ENCODE data around the gene NSUN6. TPM values are rescaled to one million over a fixed set of nuclear protein-coding genes. Genes with fewer than 3 reads are reported as not detected.

Gene NSUN6
- total and polyA plus RNA-seq, 4 donors: 4.1 to 13.5 (median 10.5) TPM

GRCh38 chr10:18684416-18684815, 33.0 kb upstream of the NSUN6 start:
- ATAC-seq (ENCODE audit: low FRiP score): no peak
- no peak for DNase-seq
- Histone ChIP-seq H3K4me3 (ENCODE audit: low read length in 2 of 2) (no peak overlapping the region), H3K9me3 (ENCODE audit: control insufficient read depth, low read length) (no peaks in the 10 kb centered on the region), H3K27me3 (ENCODE audit: control insufficient read depth in 1 of 2, insufficient read depth in 2 of 2, low read length in 1 of 2) (no peaks in the 10 kb centered on the region), H3K36me3 (ENCODE audit: control insufficient read depth in 1 of 2, insufficient read depth in 2 of 2, low read length in 1 of 2) (peaks cover 0 to 4% of the 10 kb centered on the region in 2 donors), H3K27ac (ENCODE audit: low read depth in 1 of 2, low read length in 2 of 2) (no peak overlapping the region), H3K4me1 (ENCODE audit: control insufficient read depth in 1 of 2, insufficient read depth in 2 of 2, low read length in 2 of 2) (peaks cover 0 to 2% of the 10 kb centered on the region in 2 donors)
- intact Hi-C loops (cut with DNase I): no loop called here
- WGBS, 2 donors: 38 to 46% methylated on average over 1 of the region's 1 CpG

DNA sequence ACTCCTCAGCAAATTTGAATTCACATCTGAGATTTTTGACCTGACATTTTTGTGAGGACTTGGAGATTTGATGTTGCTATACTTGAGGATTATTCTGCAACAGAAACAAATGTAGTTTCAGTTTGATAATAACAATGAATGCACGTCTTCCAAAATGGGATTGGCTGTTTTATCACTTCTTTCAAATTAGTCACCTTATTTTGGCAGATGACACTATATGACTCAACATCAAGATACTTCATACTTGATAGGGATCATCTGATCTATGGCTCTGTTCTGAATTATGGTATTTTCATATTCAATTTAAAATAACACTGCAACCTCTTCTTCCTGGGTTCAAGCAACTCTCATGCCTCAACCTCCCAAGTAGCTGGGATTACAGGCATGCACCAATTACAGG, 32.0 kb upstream of the NSUN6 start:
- Histone ChIP-seq H3K9me3 (ENCODE audit: control insufficient read depth, low read length) (no peaks in the 10 kb centered on the region), H3K4me3 (ENCODE audit: low read length in 2 of 2) (no peak overlapping the region), H3K27me3 (ENCODE audit: control insufficient read depth in 1 of 2, insufficient read depth in 2 of 2, low read length in 1 of 2) (no peaks in the 10 kb centered on the region), H3K4me1 (ENCODE audit: control insufficient read depth in 1 of 2, insufficient read depth in 2 of 2, low read length in 2 of 2) (peaks cover 0 to 2% of the 10 kb centered on the region in 2 donors), H3K27ac (ENCODE audit: low read depth in 1 of 2, low read length in 2 of 2) (no peak overlapping the region), H3K36me3 (ENCODE audit: control insufficient read depth in 1 of 2, insufficient read depth in 2 of 2, low read length in 1 of 2) (peaks cover 0 to 4% of the 10 kb centered on the region in 2 donors)
- WGBS, 2 donors: 56 to 57% methylated on average over 1 of the region's 1 CpG
- intact Hi-C loops (cut with DNase I): no loop called here
- DNase-seq (no peak), ATAC-seq (ENCODE audit: low FRiP score) (no peak)

DNA sequence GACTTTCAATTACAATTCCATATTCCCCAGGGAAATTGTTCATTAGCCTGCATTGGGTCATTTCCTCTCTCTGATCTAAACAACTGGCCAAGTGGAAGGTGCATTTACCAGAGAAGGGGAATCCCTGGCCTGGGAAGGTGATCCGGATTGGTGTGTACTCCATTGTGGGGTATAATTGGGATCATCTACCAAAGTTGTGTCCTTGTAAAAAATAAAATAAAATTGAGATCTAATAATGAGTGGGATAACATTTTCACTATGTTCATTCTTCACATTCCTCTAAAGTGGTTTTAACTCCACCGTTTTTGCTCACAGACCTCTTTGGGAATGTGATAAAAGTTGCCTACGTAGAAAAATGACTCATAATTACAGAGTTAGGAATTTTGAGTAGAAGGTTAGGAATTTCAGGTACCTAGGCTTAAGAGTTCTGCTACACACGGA, 30.6 kb upstream of the NSUN6 start:
- Histone ChIP-seq H3K9me3 (ENCODE audit: control insufficient read depth, low read length) (no peaks in the 10 kb centered on the region), H3K4me3 (ENCODE audit: low read length in 2 of 2) (no peak overlapping the region), H3K27me3 (ENCODE audit: control insufficient read depth in 1 of 2, insufficient read depth in 2 of 2, low read length in 1 of 2) (no peaks in the 10 kb centered on the region), H3K36me3 (ENCODE audit: control insufficient read depth in 1 of 2, insufficient read depth in 2 of 2, low read length in 1 of 2) (peaks cover 0 to 4% of the 10 kb centered on the region in 2 donors), H3K4me1 (ENCODE audit: control insufficient read depth in 1 of 2, insufficient read depth in 2 of 2, low read length in 2 of 2) (peaks cover 0 to 2% of the 10 kb centered on the region in 2 donors), H3K27ac (ENCODE audit: low read depth in 1 of 2, low read length in 2 of 2) (no peak overlapping the region)
- no peak for ATAC-seq (ENCODE audit: low FRiP score)
- DNase-seq: no peak
- intact Hi-C loops (cut with DNase I): no loop called here
- WGBS, 2 donors: 37 to 38% methylated on average over 4 of the region's 4 CpGs

DNA sequence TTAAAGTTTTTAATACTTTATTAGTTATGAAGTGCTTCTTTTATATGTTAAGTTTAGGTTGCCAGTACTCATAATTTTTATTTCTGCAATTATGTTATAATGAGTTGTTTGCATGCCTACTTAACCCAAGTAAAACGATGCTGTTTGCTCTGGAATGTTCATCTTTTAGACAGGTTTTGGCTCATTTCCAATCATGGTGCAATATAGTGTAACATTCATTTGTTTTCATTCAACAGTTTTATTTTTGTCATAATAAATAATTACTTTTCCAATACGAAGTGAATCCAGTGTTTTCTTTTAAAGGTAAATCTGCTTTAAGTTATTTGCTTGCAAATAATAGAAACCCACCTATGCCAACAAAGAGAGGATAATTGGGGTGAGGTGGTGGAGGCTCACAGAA, 30.0 kb upstream of the NSUN6 start:
- intact Hi-C loops (cut with DNase I): no loop called here
- no peak for DNase-seq

GRCh38 chr10:18680754-18681153, 29.4 kb upstream of the NSUN6 start:
- H3K4me1 ChIP-seq (ENCODE audit: control insufficient read depth in 1 of 2, insufficient read depth in 2 of 2, low read length in 2 of 2): peaks cover 0 to 2% of the 10 kb centered on the region in 2 donors
- 89 to 95% methylated on average over 3 of the region's 3 CpGs for WGBS, 2 donors
- no peak overlapping the region for H3K4me3 ChIP-seq (ENCODE audit: low read length in 2 of 2)
- no peaks in the 10 kb centered on the region for H3K27me3 ChIP-seq (ENCODE audit: control insufficient read depth in 1 of 2, insufficient read depth in 2 of 2, low read length in 1 of 2)
- ATAC-seq (ENCODE audit: low FRiP score) (no peak), DNase-seq (no peak)
- H3K27ac ChIP-seq (ENCODE audit: low read depth in 1 of 2, low read length in 2 of 2): no peak overlapping the region
- H3K36me3 ChIP-seq (ENCODE audit: control insufficient read depth in 1 of 2, insufficient read depth in 2 of 2, low read length in 1 of 2): peaks cover 0 to 4% of the 10 kb centered on the region in 2 donors
- no peaks in the 10 kb centered on the region for H3K9me3 ChIP-seq (ENCODE audit: control insufficient read depth, low read length)
- intact Hi-C loops (cut with DNase I): no loop called here

More for the DNA sequence above, 30.0 kb upstream of the NSUN6 start:
- no peaks in the 10 kb centered on the region for H3K9me3 ChIP-seq (ENCODE audit: control insufficient read depth, low read length)
- no peak overlapping the region for H3K27ac ChIP-seq (ENCODE audit: low read depth in 1 of 2, low read length in 2 of 2)
- H3K4me1 ChIP-seq (ENCODE audit: control insufficient read depth in 1 of 2, insufficient read depth in 2 of 2, low read length in 2 of 2): peaks cover 0 to 2% of the 10 kb centered on the region in 2 donors
- no peak overlapping the region for H3K4me3 ChIP-seq (ENCODE audit: low read length in 2 of 2)
- 5 to 8% methylated on average over 2 of the region's 2 CpGs for WGBS, 2 donors
- no peaks in the 10 kb centered on the region for H3K27me3 ChIP-seq (ENCODE audit: control insufficient read depth in 1 of 2, insufficient read depth in 2 of 2, low read length in 1 of 2)
- H3K36me3 ChIP-seq (ENCODE audit: control insufficient read depth in 1 of 2, insufficient read depth in 2 of 2, low read length in 1 of 2): peaks cover 0 to 4% of the 10 kb centered on the region in 2 donors
- no peak for ATAC-seq (ENCODE audit: low FRiP score)

- Histone ChIP-seq H3K27ac (ENCODE audit: low read depth in 1 of 2, low read length in 2 of 2) (no peak overlapping the region), H3K4me1 (ENCODE audit: control insufficient read depth in 1 of 2, insufficient read depth in 2 of 2, low read length in 2 of 2) (no peaks in the 10 kb centered on the region), H3K9me3 (ENCODE audit: control insufficient read depth, low read length) (no peaks in the 10 kb centered on the region), H3K4me3 (ENCODE audit: low read length in 2 of 2) (no peak overlapping the region), H3K36me3 (ENCODE audit: control insufficient read depth in 1 of 2, insufficient read depth in 2 of 2, low read length in 1 of 2) (peaks cover 0 to 2% of the 10 kb centered on the region in 2 donors), H3K27me3 (ENCODE audit: control insufficient read depth in 1 of 2, insufficient read depth in 2 of 2, low read length in 1 of 2) (no peaks in the 10 kb centered on the region)
- 89% methylated on average over 4 of the region's 4 CpGs for WGBS, 2 donors
- DNase-seq (no peak), ATAC-seq (ENCODE audit: low FRiP score) (no peak)
- intact Hi-C loops (cut with DNase I): no loop called here
These were observed 23.9 kb upstream of the NSUN6 start for GRCh38 chr10:18675086-18675801.

DNA sequence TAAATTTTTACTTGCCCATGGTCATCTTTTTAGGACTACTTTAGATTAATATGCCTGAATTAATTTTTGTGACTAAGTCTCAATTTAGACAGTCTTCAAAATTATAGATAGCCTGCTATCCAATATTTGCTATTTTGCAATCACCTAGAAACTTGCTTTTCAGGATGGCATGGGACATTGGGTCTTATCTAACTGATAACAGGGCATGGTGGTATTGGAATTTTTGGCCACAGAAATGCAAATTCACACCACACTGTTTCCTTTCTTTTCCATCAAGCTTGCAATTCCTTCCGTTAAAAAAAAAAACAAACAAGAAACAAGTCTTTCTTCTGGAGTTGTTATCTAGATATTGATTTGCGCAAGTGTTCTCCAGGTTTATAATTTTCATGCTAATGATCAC, 16.6 kb upstream of the NSUN6 start:
- DNase-seq (no peak), ATAC-seq (ENCODE audit: low FRiP score) (no peak)
- Histone ChIP-seq H3K4me1 (ENCODE audit: control insufficient read depth in 1 of 2, insufficient read depth in 2 of 2, low read length in 2 of 2) (peaks cover 0 to 2% of the 10 kb centered on the region in 2 donors), H3K36me3 (ENCODE audit: control insufficient read depth in 1 of 2, insufficient read depth in 2 of 2, low read length in 1 of 2) (peaks cover 0 to 2% of the 10 kb centered on the region in 2 donors), H3K27me3 (ENCODE audit: control insufficient read depth in 1 of 2, insufficient read depth in 2 of 2, low read length in 1 of 2) (no peaks in the 10 kb centered on the region), H3K4me3 (ENCODE audit: low read length in 2 of 2) (no peak overlapping the region), H3K9me3 (ENCODE audit: control insufficient read depth, low read length) (no peaks in the 10 kb centered on the region), H3K27ac (ENCODE audit: low read depth in 1 of 2, low read length in 2 of 2) (no peak overlapping the region)
- WGBS, 2 donors: 65 to 67% methylated on average over 2 of the region's 2 CpGs
- intact Hi-C loops (cut with DNase I): no loop called here

- H3K9me3 ChIP-seq (ENCODE audit: control insufficient read depth, low read length): no peaks in the 10 kb centered on the region
- no peak for ATAC-seq (ENCODE audit: low FRiP score)
- peaks cover 0 to 2% of the 10 kb centered on the region in 2 donors for H3K36me3 ChIP-seq (ENCODE audit: control insufficient read depth in 1 of 2, insufficient read depth in 2 of 2, low read length in 1 of 2)
- H3K27me3 ChIP-seq (ENCODE audit: control insufficient read depth in 1 of 2, insufficient read depth in 2 of 2, low read length in 1 of 2): no peaks in the 10 kb centered on the region
- no peak for DNase-seq
- no peak overlapping the region for H3K4me3 ChIP-seq (ENCODE audit: low read length in 2 of 2)
- intact Hi-C loops (cut with DNase I): no loop called here
- H3K27ac ChIP-seq (ENCODE audit: low read depth in 1 of 2, low read length in 2 of 2): no peak overlapping the region
- 47 to 68% methylated on average over 2 of the region's 2 CpGs for WGBS, 2 donors
- peaks cover 0 to 2% of the 10 kb centered on the region in 2 donors for H3K4me1 ChIP-seq (ENCODE audit: control insufficient read depth in 1 of 2, insufficient read depth in 2 of 2, low read length in 2 of 2)
These were observed 15.4 kb upstream of the NSUN6 start for GRCh38 chr10:18666810-18667209.
